Measurements from ENCODE around the gene ZBTB11.
"Not testable (repeated sequence)": the region's sequence is repeated elsewhere in the genome, so short reads cannot be mapped to it uniquely, and the experiment has no call there.

Gene ZBTB11

DNA sequence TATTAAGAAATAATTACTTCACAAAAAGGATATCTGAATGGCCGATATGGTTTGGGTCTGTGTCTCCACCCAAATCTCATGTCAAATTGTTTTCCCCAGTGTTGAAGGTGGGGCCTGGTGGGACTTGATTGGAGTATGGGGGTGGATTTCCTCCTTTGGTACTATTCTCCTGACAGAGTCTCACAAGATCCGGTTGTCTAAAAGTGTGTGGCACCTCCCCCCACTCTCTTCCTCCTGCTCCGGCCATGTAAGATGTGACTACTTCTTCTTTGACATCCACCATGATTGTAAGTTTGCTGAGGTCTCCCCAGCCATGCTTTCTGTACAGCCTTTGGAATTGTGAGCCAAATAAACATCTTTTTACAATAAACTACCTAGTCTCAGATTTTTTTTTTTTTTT, 34.5 kb downstream of the ZBTB11 start:
- no peak for DNase-seq (ENCODE audit: insufficient read length, low spot score)
- no peak for FAIRE-seq
- TF ChIP-seq POLR2A (IDR thresholded peaks at IDR 0.05; ENCODE audit: low read depth, low read length) = no peak

DNA sequence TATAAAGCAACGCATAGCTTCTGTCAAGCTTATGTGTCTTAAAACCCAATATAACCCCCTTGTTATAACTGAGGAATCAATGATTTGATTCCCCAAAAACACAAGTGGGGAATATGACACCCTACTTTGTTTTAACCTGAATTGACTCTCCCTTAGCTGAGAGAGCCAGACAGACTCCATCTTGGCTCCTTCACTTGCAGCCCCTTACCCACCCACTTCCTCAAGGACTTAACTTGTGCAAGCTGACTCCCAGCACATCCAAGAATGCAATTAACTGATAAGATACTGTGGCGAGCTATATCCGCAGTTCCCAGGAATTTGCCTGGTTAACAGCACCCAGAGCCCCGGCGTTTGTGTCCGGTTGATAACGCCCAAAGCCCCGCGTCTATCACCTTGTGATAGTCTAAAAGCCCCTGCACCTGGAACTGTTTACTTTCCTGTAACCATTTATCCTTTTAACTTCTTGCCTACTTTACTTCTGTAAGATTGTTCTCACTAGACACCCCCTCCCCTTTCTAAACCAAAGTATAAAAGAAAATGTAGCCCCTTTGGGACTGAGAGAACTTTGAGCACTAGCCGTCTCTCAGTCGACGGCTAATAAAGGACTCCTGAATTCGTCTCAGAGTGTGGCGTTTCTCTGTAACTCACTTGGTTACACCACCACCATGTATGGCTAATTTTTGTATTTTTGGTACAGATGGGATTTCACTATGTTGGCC, 35.4 kb downstream of the ZBTB11 start:
- FAIRE-seq; DNase-seq (ENCODE audit: insufficient read length, low spot score): not testable (repeated sequence)

DNA sequence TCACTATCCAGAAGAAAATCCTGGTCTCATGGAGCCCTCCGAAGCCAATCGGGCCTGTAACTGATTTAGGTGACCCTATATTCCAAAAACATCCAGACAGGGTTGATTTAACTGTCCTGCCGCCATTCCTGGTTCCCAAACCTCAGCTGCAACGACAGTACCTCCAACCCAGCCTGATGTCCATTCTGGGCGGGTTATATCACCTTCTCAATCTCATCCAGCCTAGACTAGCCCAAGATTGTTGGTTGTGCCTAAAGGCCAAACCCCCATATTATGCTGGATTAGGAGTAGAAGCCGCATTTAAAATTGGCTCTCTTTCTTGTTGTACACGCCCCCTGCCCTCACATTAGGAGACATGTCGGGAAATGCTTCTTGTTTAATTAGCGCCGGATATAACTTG, 36.7 kb downstream of the ZBTB11 start:
- FAIRE-seq (no peak), DNase-seq (ENCODE audit: insufficient read length, low spot score) (no peak)
- no peak for TF ChIP-seq POLR2A (IDR thresholded peaks at IDR 0.05; ENCODE audit: low read depth, low read length)

DNA sequence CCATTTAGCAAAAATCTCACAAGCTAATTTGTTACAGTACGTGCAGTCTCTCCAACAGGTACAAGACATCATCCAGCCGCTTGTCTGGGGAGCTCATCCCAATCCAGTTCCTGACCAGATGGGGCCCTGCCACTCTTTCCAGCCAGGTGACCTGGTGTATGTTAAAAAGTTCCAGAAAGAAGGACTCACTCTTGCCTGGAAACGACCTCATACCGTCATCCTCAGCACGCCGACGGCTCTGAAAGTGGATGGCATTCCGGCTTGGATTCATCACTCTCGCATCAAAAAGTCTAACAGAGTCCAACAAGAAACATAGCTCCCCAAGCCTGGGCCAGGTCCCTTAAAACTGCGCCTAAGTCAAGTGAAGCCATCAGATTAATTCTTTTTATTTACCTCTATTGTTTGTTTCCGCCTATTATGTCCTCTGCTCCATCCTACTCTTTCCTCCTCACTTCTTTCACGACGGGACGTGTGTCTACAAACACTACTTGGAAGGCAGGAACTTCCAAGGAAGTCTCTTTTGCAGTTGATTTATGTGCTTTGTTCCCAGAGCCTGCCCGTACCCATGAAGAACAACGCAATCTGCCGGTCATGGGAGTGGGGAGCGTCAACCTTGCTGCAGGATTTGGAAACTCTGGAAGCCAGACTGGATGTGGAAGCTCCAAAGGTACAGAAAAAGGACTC, 37.5 kb downstream of the ZBTB11 start:
- DNase-seq (ENCODE audit: insufficient read length, low spot score) (no peak), FAIRE-seq (no peak)
- no peak for TF ChIP-seq POLR2A (IDR thresholded peaks at IDR 0.05; ENCODE audit: low read depth, low read length)

- FAIRE-seq (no peak), DNase-seq (ENCODE audit: insufficient read length, low spot score) (no peak)
- no peak for TF ChIP-seq POLR2A (IDR thresholded peaks at IDR 0.05; ENCODE audit: low read depth, low read length)
Measured at GRCh38 chr3:101638261-101638745, 38.6 kb downstream of the ZBTB11 start.

DNA sequence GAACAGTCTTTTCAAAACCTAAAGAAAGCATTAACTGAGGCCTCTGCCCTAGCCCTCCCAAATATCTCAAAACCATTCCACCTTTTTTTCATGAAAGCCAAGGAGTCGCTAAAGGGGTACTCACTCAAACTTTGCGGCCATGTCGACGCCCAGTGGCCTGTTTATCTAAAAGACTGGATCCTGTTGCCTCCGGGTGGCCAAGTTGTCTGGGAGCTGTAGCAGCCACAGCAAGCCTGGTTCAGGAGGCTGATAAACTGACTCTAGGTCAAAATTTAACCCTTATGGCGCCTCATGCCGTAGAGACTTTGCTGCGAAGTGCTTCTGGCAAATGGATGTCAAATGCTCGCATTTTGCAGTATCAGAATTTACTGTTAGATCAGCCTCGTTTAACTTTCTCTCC, 39.5 kb downstream of the ZBTB11 start:
- DNase-seq (ENCODE audit: insufficient read length, low spot score) (no peak), FAIRE-seq (no peak)
- TF ChIP-seq POLR2A (IDR thresholded peaks at IDR 0.05; ENCODE audit: low read depth, low read length) = no peak

DNA sequence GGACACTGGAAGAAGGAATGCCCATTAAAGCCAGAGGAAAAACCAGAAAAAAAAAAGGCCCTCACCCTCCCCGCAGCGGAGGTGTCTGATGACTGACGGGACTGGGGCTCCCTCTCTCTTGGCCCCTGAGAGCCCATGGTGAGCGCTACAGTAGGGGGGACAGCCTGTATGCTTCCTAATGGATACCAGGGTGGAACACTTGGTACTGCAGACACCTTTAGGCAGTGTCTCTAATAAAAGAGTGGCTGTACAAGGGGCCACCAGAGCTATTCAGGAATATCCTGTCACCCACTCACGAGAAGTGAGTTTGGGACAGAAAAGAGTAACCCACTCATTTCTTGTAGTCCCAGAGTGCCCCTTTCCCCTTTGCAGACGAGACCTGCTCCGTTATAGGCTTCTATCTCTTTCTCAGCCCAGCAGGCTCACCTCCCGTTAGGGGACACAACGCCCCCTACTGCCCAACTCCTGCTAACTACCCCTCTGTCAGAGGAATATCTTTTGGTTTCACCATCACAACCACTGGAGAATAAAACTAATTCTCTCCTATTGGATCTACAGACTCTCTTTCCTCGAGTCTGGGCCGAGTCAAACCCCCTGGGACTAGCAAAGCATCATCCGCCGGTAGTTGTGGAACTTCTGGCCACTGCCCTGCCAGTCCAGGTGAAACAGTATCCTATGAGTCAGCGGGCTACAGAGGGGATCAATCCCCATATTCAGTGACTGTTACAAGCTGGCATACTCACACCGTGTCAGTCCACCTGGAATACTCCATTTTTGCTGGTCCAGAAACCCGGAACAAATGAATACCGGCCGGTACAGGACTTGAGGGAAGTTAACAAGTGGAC, 40.8 kb downstream of the ZBTB11 start:
- DNase-seq (ENCODE audit: insufficient read length, low spot score) (peak; percentile 34), FAIRE-seq (peak; percentile 86)
- TF ChIP-seq POLR2A (IDR thresholded peaks at IDR 0.05; ENCODE audit: low read depth, low read length) = no peak

DNA sequence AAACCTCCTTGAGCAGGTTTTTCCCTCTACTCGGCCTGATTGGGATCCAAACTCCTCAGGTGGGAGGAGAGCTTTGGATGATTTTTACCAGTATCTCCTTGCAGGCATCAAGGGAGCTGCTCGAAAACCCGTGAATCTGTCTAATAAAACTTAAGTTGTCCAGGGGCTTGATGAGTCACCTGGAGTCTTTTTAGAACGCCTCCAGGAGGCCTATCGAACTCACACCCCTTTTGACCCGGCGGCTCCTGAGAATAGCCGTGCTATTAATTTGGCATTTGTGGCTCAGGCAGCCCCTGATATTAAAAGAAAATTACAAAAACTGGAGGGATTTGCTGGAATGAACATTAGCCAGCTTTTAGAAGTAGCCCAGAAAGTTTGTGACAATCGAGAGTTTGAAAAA, 41.6 kb downstream of the ZBTB11 start:
- DNase-seq (ENCODE audit: insufficient read length, low spot score) (no peak), FAIRE-seq (no peak)
- TF ChIP-seq POLR2A (IDR thresholded peaks at IDR 0.05; ENCODE audit: low read depth, low read length) = no peak

DNA sequence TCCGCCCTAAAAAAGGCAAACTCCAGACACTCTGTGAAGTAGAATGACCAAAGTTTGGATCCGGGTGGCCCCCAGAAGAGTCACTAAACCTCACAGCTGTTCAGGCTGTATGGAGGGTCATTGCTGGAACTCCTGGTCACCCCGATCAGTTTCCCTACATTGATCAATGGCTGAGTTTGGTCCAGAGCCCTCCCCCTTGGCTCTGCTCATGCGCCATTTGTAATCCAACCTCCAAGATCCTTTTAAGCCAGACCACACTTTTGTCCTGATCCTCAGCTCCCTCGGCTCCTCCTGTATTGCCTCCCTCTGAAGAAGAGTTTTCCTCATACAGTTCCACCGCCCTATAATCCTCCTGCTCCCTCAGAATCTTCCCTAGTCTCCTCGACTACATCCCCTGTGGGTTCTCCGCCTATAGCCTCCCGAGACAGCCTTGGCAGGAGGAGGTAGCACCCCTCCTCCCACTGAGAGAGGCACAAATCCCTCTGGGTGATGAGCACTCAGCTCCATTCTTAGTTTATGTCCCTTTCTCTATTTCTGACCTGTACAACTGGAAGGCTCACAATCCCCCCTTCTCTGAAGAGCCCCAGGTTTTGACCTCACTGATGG, 42.2 kb downstream of the ZBTB11 start:
- FAIRE-seq (no peak), DNase-seq (ENCODE audit: insufficient read length, low spot score) (no peak)
- no peak for TF ChIP-seq POLR2A (IDR thresholded peaks at IDR 0.05; ENCODE audit: low read depth, low read length)

DNA sequence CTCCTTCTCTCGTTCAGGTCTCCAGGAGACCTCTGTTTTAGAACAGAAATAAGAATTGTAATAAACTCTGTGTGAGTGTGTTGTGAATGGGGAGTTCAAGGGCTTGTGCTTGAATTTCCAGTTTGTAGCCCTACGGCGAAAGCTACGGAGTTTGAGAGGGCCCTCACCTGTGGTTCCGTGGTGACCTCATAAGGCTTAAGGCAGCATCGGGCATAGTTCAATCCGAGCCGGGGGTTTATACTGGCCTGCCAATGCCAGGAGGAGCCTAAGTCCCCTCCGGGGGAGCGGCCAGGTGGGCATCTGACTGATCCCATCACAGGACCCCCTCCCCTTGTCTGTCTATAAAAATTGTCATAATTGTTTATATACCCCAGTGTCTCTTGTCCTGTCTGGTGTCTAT, 43.7 kb downstream of the ZBTB11 start:
- no peak for TF ChIP-seq POLR2A (IDR thresholded peaks at IDR 0.05; ENCODE audit: low read depth, low read length)
- no peak for FAIRE-seq
- DNase-seq (ENCODE audit: insufficient read length, low spot score) = no peak

DNA sequence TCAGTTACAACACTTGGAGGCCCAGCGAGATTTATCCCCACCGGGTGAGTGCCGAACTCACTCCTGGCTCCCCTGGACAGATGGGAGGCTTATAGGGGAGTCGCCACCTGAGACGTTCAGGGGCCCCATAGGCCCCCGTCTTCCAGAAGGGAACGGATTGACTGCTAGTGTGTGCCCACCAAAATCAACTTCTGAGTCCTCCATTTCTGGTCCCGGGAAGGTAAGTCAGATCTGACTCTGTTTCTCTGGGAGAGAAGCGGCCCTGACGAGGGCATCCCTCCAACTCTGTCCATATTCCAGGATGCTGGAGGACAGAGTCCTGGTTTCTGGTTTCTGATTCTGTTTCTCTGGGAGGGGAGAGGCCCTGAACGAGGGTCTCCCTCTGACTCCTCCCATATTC, 44.3 kb downstream of the ZBTB11 start:
- no peak for FAIRE-seq
- no peak for DNase-seq (ENCODE audit: insufficient read length, low spot score)
- TF ChIP-seq POLR2A (IDR thresholded peaks at IDR 0.05; ENCODE audit: low read depth, low read length) = no peak

DNA sequence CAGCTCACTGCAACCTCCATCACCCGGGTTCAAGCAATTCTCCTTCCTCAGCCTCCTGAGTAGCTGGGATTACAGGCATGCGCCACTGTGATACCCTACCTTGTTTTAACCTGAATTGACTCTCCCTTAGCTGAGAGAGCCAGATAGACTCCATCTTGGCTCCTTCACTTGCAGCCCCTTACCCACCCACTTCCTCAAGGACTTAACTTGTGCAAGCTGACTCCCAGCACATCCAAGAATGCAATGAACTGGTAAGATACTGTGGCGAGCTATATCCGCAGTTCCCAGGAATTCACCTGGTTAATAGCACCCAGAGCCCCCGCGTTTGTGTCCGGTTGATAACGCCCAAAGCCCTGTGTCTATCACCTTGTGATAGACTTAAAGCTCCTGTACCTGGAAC, 45.0 kb downstream of the ZBTB11 start:
- FAIRE-seq; DNase-seq (ENCODE audit: insufficient read length, low spot score): not testable (repeated sequence)

DNA sequence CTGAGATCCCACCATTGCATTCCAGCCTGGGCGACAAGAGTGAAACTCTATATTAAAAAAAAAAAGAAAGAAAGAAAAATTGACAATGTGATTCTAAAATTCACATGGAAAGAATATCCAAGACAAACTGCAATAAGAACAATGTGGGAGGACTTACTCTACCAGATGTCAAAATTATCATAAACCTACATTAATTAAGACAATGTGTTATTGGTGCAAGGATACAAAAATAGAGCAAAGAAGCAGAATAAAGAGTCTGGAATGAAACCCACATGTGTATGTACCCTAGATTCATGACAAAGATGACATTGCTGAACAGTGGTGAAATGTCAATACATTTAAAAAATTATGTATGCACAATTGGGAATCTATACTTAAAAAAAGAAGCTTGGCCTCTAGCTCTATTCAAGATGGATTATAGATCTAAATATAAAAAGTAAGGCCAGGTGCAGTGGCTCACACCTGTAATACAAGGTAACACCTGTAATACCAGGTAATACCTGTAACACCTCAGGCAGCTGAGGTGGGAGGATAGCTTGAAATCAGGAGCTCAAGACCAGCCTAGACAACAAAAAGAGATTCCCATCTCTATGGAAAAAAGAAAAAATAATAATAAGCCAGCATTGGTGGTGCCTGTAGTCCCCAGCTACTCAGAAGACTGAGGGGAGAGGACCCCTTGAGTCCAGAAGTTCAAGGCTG, 45.7 kb downstream of the ZBTB11 start:
- DNase-seq (ENCODE audit: insufficient read length, low spot score) (no peak), FAIRE-seq (no peak)
- TF ChIP-seq POLR2A (IDR thresholded peaks at IDR 0.05; ENCODE audit: low read depth, low read length) = no peak

Data from H54 (cell line).